ENCODE measurements around the gene CNTNAP5.

The CNTNAP5 gene

GRCh38 chr2:124647245-124647644, 622.2 kb downstream of the CNTNAP5 start:
- DNase-seq, result no peak

GRCh38 chr2:124647663-124648062, 622.6 kb downstream of the CNTNAP5 start:
- DNase-seq, result no peak

DNA sequence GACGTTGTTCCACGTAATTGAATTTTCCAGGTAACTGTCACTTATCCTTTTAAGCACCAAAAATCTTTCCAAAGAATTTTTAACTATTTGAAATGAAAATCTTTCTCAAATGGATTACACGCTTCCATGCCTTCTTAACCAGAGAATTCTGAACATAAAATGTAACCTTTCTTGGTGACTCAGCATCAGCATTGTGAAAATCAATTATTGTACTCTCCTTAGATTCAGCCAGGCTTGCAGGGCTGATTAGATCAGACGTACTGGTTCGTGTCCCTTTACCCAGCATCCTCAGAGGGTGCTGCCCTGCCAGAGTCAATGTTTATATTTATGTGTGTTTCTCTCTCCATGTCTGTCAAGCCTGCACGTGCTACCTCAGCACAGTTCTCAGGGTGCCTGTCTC, 623.9 kb downstream of the CNTNAP5 start:
- DNase-seq, result no peak

- DNase-seq, result no peak
Observed at GRCh38 chr2:124652099-124652498, 627.0 kb downstream of the CNTNAP5 start.

- DNase-seq, result no peak
Observed at GRCh38 chr2:124658373-124658772, 633.3 kb downstream of the CNTNAP5 start.

- DNase-seq, result no peak
Observed at GRCh38 chr2:124661558-124661957, 636.5 kb downstream of the CNTNAP5 start.

DNA sequence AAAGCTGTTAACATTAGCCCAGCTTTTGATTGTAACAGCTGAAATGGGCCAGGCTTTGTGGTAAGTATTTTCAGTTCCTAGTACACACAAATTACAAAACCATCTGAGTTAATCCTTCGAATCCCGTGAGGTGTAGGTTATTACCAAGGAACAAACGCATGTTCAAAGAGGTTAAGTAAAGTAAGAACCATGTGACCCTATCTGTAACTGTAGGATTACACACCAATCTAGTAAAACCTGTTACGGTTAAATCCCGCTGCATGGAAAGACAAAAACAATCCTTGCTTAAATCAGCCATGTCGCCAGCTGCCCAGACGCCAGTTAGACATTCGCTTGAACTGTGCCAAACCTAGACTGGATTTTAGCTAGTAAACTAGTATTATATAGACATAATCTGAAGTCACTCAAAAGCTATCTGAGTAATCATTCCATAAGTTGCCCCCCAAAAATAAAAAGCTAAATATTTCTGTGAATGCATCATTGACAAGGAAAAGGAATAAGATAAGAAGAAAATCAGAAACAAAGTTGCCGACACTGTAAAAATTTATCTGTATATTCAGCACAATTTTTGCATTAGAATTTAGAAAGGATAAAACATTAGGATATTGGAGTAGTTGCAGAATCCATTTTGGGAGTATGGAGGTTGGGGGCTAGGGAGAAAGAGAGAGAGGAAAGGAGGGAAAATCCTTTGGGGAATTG, 638.0 kb downstream of the CNTNAP5 start:
- DNase-seq, result no peak

DNA sequence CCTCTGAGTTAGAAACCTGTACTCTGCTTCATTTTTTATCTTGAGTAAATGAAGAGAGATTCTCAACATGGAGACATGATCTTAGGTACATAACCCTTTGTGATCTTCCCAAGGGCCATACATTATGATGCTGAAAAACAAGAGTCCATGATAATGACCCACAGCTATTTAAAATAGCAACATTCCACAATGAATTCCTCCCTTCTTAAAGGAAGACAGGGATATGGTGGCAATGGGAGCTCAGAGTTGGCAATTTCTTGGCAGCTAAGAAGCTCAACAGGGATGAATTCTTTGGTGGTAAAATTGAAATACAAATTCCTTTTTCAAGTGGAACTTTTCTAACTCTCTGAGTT, 638.5 kb downstream of the CNTNAP5 start:
- no peak for DNase-seq

- DNase-seq, result no peak
Observed at GRCh38 chr2:124664363-124664762, 639.3 kb downstream of the CNTNAP5 start.

DNA sequence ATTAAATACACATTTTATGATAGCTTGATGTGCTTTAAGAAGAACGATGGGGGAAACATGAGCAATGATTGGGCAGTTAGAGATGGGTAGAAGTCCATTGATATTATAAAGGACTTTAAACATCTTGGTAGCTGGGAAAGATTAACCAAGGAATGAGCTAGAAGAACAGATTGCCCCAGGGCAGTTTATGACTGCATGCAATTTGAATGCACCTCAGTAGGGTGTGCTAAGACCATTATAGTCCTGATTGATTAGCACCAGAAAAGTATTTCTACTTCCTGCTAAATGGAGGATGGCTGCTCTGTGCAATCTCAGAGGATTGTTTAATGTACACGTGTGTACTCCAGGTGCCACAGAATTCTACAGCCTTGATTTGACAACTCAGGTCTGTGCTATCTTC, 641.9 kb downstream of the CNTNAP5 start:
- DNase-seq, result no peak

DNA sequence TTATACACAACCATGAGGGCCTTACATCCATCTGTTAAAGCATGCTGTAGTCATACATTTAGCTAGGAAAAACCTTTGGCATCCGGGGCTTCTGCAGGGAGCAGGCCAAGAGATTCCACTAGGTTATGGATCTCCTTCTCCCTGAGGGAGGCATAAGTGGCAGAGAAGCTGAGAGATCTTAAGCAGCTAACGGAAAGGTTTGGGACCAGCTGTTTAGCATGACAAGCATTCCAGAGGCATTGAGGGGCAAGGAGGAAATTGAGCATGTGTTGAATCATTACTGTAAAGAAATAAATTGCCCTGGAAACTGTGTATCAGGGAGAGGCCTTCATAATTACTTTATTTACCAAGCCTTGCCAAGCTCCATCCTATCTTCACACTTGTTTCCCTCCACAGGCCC, 643.1 kb downstream of the CNTNAP5 start:
- DNase-seq, result no peak

DNA sequence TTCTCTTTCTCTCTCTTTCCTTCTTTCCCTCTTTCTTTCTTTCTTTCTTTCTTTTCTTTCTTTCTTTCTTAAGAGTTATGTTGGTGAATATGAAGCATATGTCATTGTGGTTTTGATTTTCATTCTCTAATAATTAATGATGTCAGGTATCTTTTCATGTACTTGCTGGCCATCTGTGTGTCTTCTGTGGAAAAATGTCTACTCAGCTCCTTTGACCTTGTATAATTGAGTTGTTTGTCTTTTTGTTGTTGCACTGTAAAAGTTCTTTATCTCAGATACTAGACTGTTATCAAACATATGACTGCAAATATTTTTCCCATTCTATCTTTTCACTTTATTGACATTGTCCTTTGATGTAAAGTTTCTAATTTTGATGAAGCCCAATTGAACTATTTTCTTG, 645.1 kb downstream of the CNTNAP5 start:
- no peak for DNase-seq

DNA sequence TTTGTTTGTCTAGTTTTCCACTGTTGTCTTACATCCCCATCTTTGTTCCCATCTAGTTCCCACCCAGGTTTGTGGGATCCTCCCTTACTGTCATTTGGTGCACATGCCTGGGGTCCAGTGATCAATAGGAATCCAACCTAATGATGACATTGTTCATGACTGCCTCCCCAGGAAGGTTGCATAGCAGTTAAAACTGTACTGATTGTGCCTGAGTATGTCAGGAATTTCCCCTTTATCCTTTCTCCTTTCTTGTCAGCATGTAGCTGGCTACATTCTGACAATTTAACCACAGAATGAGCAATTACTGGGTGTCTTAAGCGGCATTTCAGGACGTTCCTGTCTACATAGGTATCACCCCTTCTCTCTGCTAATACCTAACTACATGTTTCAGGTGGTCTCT, 653.0 kb downstream of the CNTNAP5 start:
- no peak for DNase-seq

- no peak for DNase-seq
Observed at GRCh38 chr2:124683536-124684428, 658.7 kb downstream of the CNTNAP5 start.

DNA sequence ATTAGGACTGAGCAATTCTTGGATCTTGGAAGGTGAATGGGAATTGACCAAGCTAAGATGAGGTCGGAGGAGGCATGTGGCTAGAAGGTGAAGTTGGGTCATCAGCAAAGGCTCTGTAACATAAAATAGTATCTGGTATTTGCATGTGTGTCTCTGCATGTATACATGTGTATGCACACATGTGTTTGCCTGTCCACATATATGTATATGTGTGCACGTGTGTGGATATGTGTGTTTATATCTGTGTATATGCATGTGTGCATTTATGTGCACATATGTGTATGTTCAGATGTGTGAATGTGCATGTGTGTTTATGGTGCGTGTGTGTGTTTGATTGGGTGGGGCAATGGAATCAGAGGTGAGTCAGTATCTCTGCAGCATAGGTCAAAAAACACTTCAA, 664.3 kb downstream of the CNTNAP5 start:
- no peak for DNase-seq

- no peak for DNase-seq
Observed at GRCh38 chr2:124692216-124692615, 667.1 kb downstream of the CNTNAP5 start.

- DNase-seq, result no peak
Observed at GRCh38 chr2:124692707-124693106, 667.6 kb downstream of the CNTNAP5 start.

DNA sequence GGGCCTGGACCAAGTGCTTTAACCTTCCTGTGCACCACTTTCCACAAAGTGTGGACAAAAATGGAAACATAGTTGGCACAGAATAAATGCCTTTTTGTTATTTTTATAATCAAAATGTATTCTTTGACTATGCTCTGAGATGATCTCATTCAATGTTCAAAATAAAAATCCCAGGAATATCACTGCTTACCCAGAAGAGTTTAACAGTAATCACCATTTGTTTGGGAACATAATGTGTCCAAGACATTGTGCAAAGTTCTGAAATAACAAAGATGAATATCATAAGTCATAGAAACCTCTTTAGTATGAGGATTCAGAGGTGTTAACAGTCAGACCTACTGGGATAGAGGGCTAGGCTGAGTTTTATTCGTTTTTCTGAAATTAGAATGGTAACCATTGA, 668.1 kb downstream of the CNTNAP5 start:
- no peak for DNase-seq

GRCh38 chr2:124698979-124699565, 674.0 kb downstream of the CNTNAP5 start:
- no peak for DNase-seq

- DNase-seq, result no peak
Observed at GRCh38 chr2:124702777-124703176, 677.7 kb downstream of the CNTNAP5 start.

- no peak for DNase-seq
Observed at GRCh38 chr2:124704071-124704925, 679.2 kb downstream of the CNTNAP5 start.

DNA sequence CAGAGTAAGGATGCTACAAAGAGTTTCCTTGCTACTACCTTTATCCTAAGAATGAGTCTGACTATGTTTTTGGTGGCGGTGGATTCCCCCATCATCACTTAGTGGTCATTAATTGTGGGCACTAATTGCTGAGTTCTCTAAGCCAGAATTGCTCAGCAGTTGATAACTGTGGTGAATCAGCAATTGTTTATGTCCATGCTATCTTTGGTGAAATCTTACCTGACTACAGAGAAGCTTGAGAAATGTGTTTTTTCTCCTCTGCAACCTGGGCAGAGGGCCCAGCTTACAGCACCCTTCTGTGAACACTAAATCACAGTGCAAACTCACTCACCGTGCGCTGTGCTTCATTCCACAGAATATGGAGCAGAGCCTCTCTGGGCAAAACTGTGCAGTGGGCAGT, 683.6 kb downstream of the CNTNAP5 start:
- DNase-seq, result no peak

GRCh38 chr2:124713969-124714368, 688.9 kb downstream of the CNTNAP5 start:
- no peak for DNase-seq
